Fibroblast of villous mesenchyme (primary cell): ENCODE results near the gene PRF1. TPM values are rescaled to one million over a fixed set of nuclear protein-coding genes. Genes with fewer than 3 reads are reported as not detected.

Experiments used
- DNase-seq: peaks from one replicate; pipeline ENCODE4 v3.0.0-alpha.2; 2010; ENCODE audit warnings: low read depth
- H3K4me3 ChIP-seq: 2 replicates; pipeline ENCODE4 v1.5.1; 2011; ENCODE audit warnings: low read depth, mild to moderate bottlenecking, low read length
- total RNA-seq: library from RNA; depleted of rRNA; stranded (reverse); fragments of >200 nt; gene quantifications from 2 replicates; pipeline ENCODE4 v1.2.3, GENCODE V29; 2012
- TF ChIP-seq, protein P1 (sequence below): IDR thresholded peaks from 2 replicates; pipeline ENCODE4 v1.5.1; 2012; ENCODE audit warnings: low read depth, mild to moderate bottlenecking, low read length; ENCODE audit not compliant: insufficient read depth

PRF1 gene
- total RNA-seq, 1 donor = not detected

DNA sequence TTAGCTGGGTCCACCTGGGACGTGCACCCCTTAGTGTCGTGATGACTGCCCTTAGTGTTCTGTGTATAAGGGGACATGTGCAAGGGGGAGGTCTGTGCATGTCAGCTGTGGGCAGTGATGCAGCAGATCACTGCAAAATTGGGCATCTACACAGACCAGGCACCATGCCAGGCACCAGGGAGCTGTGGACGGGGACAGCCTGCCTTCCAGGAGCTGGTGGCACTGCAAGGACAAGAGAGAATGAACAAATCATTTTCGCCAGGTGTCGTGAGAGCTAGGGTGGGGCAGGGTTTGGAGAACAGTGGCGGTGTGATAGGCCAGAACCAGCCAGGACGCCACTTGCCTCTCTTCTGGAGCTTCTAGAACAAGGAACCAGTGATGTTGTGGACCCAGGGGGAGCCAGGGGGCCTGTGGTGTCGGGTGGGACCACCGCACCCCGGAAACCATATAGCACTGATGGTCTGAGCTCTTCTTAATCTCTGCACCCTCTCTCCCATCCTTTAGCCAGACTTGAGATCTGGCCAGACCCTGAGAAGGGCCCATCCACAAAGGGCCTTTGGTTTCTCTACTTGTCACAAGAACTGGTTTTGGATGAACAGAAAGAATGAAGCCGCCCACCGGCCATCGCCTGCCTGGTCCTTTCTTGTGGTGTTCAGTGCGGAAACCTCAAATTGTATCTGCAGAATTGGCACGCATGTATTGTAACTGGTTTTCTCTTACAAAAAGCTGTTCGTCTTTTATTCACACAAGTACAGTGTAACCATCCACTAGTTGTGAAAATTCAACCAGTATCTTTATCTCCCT lies 30.7 kb downstream of the PRF1 start:
- TF ChIP-seq, protein P1, sequence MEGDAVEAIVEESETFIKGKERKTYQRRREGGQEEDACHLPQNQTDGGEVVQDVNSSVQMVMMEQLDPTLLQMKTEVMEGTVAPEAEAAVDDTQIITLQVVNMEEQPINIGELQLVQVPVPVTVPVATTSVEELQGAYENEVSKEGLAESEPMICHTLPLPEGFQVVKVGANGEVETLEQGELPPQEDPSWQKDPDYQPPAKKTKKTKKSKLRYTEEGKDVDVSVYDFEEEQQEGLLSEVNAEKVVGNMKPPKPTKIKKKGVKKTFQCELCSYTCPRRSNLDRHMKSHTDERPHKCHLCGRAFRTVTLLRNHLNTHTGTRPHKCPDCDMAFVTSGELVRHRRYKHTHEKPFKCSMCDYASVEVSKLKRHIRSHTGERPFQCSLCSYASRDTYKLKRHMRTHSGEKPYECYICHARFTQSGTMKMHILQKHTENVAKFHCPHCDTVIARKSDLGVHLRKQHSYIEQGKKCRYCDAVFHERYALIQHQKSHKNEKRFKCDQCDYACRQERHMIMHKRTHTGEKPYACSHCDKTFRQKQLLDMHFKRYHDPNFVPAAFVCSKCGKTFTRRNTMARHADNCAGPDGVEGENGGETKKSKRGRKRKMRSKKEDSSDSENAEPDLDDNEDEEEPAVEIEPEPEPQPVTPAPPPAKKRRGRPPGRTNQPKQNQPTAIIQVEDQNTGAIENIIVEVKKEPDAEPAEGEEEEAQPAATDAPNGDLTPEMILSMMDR = no peak
- no peak for DNase-seq
- no peak overlapping the region for H3K4me3 ChIP-seq

DNA sequence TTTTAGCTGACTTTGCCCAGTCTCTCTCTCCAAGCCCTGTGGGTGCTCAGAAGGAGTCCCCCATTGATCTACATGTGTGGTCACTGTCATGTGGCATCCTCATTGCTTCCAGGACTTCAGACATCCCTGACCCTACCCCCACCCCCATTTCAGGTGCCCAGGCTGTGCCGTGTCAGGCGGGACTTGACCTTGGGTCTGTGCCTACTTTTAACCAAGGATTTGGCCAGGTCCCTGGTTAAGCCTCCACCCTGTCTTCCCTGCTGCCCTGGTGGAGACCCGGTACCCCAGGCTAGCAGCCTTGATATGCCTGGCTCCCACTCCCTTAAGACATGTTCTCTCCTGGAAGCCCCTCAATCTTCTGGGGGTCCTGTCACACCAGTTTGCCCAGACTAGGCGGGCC lies 31.3 kb downstream of the PRF1 start:
- no peak overlapping the region for H3K4me3 ChIP-seq
- no peak for DNase-seq
- TF ChIP-seq, protein P1 = no peak

DNA sequence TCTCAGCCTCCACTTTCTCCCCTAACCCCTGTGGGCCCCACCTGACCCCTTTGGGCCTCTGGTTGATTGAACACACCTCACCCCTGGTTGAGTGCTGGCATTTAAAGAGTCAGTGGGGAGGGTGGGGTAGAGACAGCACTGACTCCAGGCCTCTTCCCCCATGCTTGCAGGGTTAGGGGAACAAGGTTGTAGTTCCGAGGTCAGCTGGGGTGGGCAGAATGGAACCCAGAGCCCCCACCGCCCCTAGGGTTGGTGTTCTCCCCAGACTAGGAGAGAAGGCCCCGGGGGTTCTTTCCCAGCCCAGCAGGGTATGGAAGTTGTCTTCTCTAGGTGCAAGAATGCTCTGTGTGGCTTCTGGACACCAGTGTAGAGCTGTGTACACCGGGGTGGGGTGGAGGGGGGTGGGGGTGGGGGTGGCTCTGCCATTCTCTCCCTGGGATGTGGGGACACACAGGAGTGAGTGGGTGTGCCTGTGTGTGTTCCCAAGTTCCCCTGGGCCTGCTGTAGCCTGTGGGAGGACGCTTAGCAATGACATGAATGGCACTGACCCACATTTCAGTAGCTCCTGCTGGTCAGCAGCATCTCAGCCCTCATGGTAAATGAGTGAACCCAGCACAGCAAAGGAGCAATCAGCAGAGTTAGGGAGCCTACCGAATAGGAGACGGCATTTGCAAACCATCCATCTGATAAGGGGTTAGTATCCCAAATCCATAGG lies 33.6 kb downstream of the PRF1 start:
- TF ChIP-seq, protein P1 = no peak
- no peak for DNase-seq
- H3K4me3 ChIP-seq = no peak overlapping the region

DNA sequence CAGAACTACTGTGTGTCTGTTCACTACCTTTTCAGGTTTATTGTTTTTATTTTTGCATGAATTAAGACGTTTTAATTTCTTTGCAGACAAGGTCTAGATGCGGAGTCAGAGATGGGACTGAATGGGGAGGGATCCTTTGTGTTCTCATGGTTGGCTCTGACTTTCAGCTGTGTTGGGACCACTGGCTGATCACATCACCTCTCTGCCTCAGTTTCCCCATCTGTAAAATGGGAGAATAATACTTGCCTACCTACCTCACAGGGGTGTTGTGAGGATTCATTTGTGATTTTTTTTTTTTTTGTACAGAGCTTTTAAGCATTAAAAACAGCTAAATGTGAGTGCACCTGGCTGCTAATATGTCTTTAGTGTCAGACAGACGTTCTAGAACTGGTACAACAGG lies 34.4 kb downstream of the PRF1 start:
- no peak for DNase-seq
- H3K4me3 ChIP-seq = no peak overlapping the region
- TF ChIP-seq, protein P1 = no peak

DNA sequence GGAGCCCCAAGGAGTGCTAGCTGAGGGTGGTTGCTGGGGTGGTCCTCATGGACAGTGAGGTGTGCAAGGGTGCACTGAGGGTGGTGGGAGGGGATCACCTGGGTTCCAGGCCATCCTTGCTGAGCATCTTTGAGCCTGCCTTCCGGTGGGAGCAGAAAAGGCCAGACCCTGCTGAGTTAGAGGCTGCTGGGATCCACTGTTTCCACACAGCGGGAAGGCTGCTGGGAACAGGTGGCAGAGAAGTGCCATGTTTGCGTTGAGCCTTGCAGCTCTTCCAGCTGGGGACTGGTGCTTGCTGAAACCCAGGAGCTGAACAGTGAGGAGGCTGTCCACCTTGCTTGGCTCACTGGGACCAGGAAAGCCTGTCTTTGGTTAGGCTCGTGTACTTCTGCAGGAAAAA lies 34.9 kb downstream of the PRF1 start:
- TF ChIP-seq, protein P1 = no peak
- DNase-seq = no peak
- no peak overlapping the region for H3K4me3 ChIP-seq

DNA sequence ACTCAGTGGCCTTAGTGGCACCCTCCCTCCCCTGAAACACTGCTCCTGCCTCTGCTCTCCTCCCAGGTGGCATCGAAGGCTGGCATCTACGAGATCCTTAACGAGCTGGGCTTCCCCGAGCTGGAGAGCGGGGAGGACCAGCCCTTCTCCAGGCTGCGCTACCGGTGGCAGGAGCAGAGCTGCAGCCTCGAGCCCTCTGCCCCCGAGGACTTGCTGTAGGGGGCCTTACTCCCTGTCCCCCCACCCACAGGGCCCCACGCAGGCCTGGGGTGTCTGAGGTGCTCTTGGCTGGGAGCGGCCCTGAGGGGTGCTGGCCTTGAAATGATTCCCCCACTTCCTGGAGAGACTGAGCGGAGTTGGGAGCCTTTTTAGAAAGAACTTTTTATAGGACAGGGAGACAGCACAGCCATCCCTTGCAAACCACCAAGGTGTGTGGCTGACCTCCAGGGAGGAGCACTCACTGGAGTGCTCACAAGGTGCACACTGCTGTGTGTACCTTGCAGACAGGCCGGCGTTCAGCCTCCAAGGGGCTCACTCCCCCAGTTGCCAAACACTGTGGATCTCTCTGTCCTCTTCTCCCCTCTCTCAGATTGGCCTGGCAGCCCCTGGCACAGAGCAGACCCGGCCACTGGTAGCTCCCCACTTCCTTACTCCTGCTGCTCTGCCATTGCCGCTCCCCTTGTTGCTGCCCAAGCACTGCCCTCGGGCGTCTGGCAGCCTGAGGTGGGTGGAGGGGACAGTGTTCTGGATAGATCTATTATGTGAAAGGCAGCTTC lies 35.8 kb downstream of the PRF1 start:
- no peak overlapping the region for H3K4me3 ChIP-seq
- TF ChIP-seq, protein P1 = no peak
- no peak for DNase-seq
